OCI-LY7 (cell line): Measurements from ENCODE around the gene KIAA1671. TPM values are rescaled to one million over a fixed set of nuclear protein-coding genes. Genes with fewer than 3 reads are reported as not detected.

Experiments
- BruUV-seq: library from RNA; stranded (reverse); fragments of 400-500 nt; replicated peaks from 2 replicates; lab custom pipeline; 2021; lab: Mats Ljungman, UMichigan
- CTCF ChIA-PET: fragments of 300-600 bp; sonication (Branson Sonifier 250); formaldehyde crosslinking; loops from one replicate; lab custom pipeline; 2022; ENCODE audit warnings: antibody characterized with exemption; ENCODE audit not compliant: unreplicated experiment; lab: Charles Lee
- POLR2A ChIA-PET: fragments of 300-600 bp; sonication (Branson Sonifier 250); formaldehyde crosslinking; loops from one replicate; lab custom pipeline; 2022; ENCODE audit warnings: antibody characterized with exemption; lab: Charles Lee
- DNase-seq: peaks from one replicate; pipeline ENCODE4 v3.0.0-alpha.2; 2015; ENCODE audit warnings: low spot score
- H2AFZ ChIP-seq: fragments of 200-600 bp; sonication (generic), shearing (Covaris generic); 2 replicates; pipeline ENCODE4 v1.6.1; 2014; ENCODE audit warnings: mild to moderate bottlenecking, antibody characterized with exemption, low read length, moderate library complexity
- H3K27ac ChIP-seq: fragments of 200-600 bp; sonication (generic); 2 replicates; pipeline ENCODE4 v1.5.1; 2014; ENCODE audit warnings: mixed run types, low read depth, mild to moderate bottlenecking, moderate library complexity, low read length, inconsistent platforms; ENCODE audit not compliant: poor library complexity, severe bottlenecking
- H3K36me3 ChIP-seq: fragments of 200-600 bp; sonication (generic); 2 replicates; pipeline ENCODE4 v1.6.1; 2014; ENCODE audit warnings: mild to moderate bottlenecking, antibody characterized with exemption, low read length, moderate library complexity, mixed read lengths; ENCODE audit not compliant: insufficient read depth
- H3K4me1 ChIP-seq: fragments of 200-600 bp; sonication (generic); 2 replicates; pipeline ENCODE4 v1.5.1; 2014; ENCODE audit warnings: mild to moderate bottlenecking, low read length; ENCODE audit not compliant: insufficient read depth, poor library complexity, severe bottlenecking
- H3K4me2 ChIP-seq: fragments of 200-600 bp; sonication (generic); 2 replicates; pipeline ENCODE4 v1.6.1; 2014; ENCODE audit warnings: mild to moderate bottlenecking, low read length
- H3K4me3 ChIP-seq: fragments of 200-600 bp; sonication (generic); 2 replicates; pipeline ENCODE4 v1.5.1; 2014; ENCODE audit warnings: mild to moderate bottlenecking, low read depth, low read length; ENCODE audit not compliant: poor library complexity, severe bottlenecking
- H3K79me2 ChIP-seq: fragments of 200-600 bp; sonication (generic); 2 replicates; pipeline ENCODE4 v1.6.1; 2016; ENCODE audit warnings: low read depth, mild to moderate bottlenecking, low read length, moderate library complexity, mixed read lengths; ENCODE audit not compliant: insufficient read depth
- H3K9me2 ChIP-seq: fragments of 200-600 bp; sonication (generic); 2 replicates; pipeline ENCODE4 v1.6.1; 2016; ENCODE audit warnings: mild to moderate bottlenecking, low read length, mixed read lengths; ENCODE audit not compliant: insufficient read depth
- H3K9me3 ChIP-seq: fragments of 200-600 bp; sonication (generic); 2 replicates; pipeline ENCODE4 v1.6.1; 2014; ENCODE audit warnings: mild to moderate bottlenecking, mixed run types, low read length, mixed read lengths
- H4K20me1 ChIP-seq: fragments of 200-600 bp; sonication (generic); 2 replicates; pipeline ENCODE4 v1.6.1; 2014; ENCODE audit warnings: mild to moderate bottlenecking, antibody characterized with exemption, low read length, moderate library complexity, mixed read lengths; ENCODE audit not compliant: insufficient read depth
- EZH2phosphoT487 ChIP-seq: fragments of 200-600 bp; sonication (generic); IDR thresholded peaks from 2 replicates; pipeline ENCODE4 v1.6.1; 2018; ENCODE audit warnings: low read depth, borderline replicate concordance, mild to moderate bottlenecking, mixed run types, antibody characterized with exemption, low read length, moderate library complexity, mixed read lengths
- intact Hi-C: fragments of 100-400 bp; cut with micrococcal nuclease; formaldehyde crosslinking; loops from one replicate; pipeline ENCODE4 v1.10.0; 2022; ENCODE audit not compliant: unreplicated experiment
- total RNA-seq, 2 experiments: library from RNA; depleted of rRNA in 1 of 2; stranded (reverse); fragments of >200 nt in 1 of 2; shearing (Covaris generic) in 1 of 2; gene quantifications; 2 replicates each; pipeline ENCODE4 v1.2.3, GENCODE V29; 2014 to 2022
- TF ChIP-seq, protein P1 (sequence below): fragments of 200-600 bp; sonication (generic); conservative IDR thresholded peaks from 2 replicates; pipeline ENCODE4 v1.5.1; 2014; ENCODE audit warnings: mild to moderate bottlenecking, antibody characterized with exemption, low read length, moderate library complexity, mixed read lengths

The KIAA1671 gene
- total RNA-seq, 2 experiments from 2014 or later, result not detected

DNA sequence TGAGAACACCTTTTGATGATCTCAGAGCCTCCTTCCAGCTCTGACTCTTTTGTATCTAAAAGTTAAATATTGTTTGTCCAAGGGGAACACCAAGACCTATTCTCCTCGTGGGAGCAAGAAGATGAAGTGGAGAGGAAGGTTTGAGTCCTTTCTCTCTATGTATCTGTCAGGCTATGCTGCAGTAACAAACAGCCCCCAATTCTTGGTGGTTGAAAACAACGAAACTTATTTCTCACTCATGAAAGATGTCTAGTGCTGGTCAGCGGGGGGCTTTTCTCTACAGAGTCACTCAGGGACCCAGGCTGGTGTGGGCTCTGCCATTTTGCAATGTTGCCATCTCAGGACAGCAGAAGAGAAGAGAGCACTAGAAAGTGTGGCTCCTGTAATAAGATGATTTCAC is 260.7 kb downstream of the KIAA1671 start:
- Histone ChIP-seq H3K4me3 (no peak overlapping the region), H3K9me3 (no peaks in the 10 kb centered on the region), H3K4me1 (no peaks in the 10 kb centered on the region), H3K27ac (no peak overlapping the region), H3K36me3 (no peaks in the 10 kb centered on the region), H4K20me1 (no peaks in the 10 kb centered on the region), H3K9me2 (no peaks in the 10 kb centered on the region), H3K4me2 (no peak overlapping the region), H2AFZ (no peak overlapping the region), H3K79me2 (no peaks in the 10 kb centered on the region)
- no peak for TF ChIP-seq EZH2phosphoT487
- TF ChIP-seq, protein P1, sequence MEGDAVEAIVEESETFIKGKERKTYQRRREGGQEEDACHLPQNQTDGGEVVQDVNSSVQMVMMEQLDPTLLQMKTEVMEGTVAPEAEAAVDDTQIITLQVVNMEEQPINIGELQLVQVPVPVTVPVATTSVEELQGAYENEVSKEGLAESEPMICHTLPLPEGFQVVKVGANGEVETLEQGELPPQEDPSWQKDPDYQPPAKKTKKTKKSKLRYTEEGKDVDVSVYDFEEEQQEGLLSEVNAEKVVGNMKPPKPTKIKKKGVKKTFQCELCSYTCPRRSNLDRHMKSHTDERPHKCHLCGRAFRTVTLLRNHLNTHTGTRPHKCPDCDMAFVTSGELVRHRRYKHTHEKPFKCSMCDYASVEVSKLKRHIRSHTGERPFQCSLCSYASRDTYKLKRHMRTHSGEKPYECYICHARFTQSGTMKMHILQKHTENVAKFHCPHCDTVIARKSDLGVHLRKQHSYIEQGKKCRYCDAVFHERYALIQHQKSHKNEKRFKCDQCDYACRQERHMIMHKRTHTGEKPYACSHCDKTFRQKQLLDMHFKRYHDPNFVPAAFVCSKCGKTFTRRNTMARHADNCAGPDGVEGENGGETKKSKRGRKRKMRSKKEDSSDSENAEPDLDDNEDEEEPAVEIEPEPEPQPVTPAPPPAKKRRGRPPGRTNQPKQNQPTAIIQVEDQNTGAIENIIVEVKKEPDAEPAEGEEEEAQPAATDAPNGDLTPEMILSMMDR, result no peak
- intact Hi-C loops, result no loop called here
- ChIA-PET POLR2A (no interaction called here), CTCF (no interaction called here)
- DNase-seq, result no peak
- no TSS peak for BruUV-seq

DNA sequence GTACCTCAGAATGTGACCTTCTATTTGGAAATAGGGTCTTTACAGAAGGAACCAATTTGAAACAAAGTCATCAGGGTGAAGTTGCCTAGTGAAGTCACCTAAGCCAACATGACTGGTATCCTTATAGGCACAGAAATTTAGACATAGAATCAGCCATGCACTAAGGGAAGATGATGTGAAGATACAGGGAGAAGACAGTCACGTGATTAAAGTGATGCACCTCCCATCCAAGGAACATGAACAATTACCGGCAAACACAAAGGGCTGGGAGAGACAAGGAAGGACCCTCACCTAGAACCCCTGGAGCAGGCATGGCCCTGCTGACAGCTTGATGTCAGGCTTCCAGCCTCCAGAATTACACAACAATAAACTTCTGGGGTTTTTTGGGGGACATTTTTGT is 263.7 kb downstream of the KIAA1671 start:
- intact Hi-C loops, result no loop called here
- H3K9me3 ChIP-seq, result no peaks in the 10 kb centered on the region
- H3K79me2 ChIP-seq, result no peaks in the 10 kb centered on the region
- H4K20me1 ChIP-seq, result no peaks in the 10 kb centered on the region
- CTCF ChIA-PET, result no interaction called here
- H2AFZ ChIP-seq, result no peak overlapping the region
- H3K4me1 ChIP-seq, result no peaks in the 10 kb centered on the region
- POLR2A ChIA-PET, result interaction anchor here (0.7 kb wide), 1 partner anchor 13 kb away, joined by 3 read pairs; no protein-coding TSS in a partner anchor
- no peaks in the 10 kb centered on the region for H3K9me2 ChIP-seq
- H3K4me2 ChIP-seq, result no peak overlapping the region
- BruUV-seq, result no TSS peak
- TF ChIP-seq, protein P1, result no peak
- TF ChIP-seq EZH2phosphoT487, result no peak
- H3K27ac ChIP-seq, result no peak overlapping the region
- no peak for DNase-seq
- H3K4me3 ChIP-seq, result no peak overlapping the region
- H3K36me3 ChIP-seq, result no peaks in the 10 kb centered on the region

DNA sequence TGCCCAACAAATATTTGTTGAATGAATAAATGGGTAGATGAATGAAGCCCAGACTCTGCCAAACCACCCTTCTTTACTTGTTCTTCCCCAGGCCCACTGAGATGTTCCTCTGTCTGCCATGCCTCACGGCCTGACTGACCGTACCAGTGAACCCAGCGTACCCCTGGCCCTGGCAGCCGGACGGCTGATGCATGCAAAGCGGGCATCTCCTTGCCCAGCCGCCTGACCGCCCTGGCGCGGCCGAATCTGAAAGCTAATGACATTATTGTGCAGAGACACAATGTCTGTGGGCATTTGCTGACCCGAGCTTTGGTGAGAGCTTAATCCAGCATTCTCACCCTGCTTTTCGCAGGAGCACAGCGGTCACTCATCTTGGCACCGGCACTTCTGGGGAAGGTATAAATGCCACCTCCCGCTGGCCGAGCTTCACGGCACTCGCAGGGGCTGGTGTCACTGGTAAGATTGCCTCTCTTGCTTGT is 266.7 kb downstream of the KIAA1671 start, which contains the start of gene CRYBB2:
CRYBB2 (plus strand) TSS at position 429 of the 479 bp plus-strand sequence. CDS start 1,791 bp downstream, outside the sequence.
- POLR2A ChIA-PET, result no interaction called here

More for the DNA sequence above, 266.7 kb downstream of the KIAA1671 start, which contains the start of gene CRYBB2:
- H3K4me1 ChIP-seq, result no peaks in the 10 kb centered on the region
- no peak within 1 kb of the TSS for H3K4me3 ChIP-seq
- no peak within 1 kb of the TSS for H3K27ac ChIP-seq
- H3K36me3 ChIP-seq, result no peaks in the 10 kb centered on the region
- no peak for DNase-seq
- no peak within 1 kb of the TSS for H2AFZ ChIP-seq
- H3K4me2 ChIP-seq, result no peak within 1 kb of the TSS
- H4K20me1 ChIP-seq, result no peaks in the 10 kb centered on the region
- no peaks in the 10 kb centered on the region for H3K9me2 ChIP-seq
- CTCF ChIA-PET, result no interaction called here
- BruUV-seq, result no TSS peak
- no peaks in the 10 kb centered on the region for H3K9me3 ChIP-seq
- no peaks in the 10 kb centered on the region for H3K79me2 ChIP-seq
- intact Hi-C loops, result no loop called here
- TF ChIP-seq EZH2phosphoT487, result no peak
- TF ChIP-seq, protein P1, result no peak
